ENCODE data around the gene AEBP1. TPM values are rescaled to one million over a fixed set of nuclear protein-coding genes. Genes with fewer than 3 reads are reported as not detected.
A peak's percentile ranks its signal among the peaks of the same experiment; 100 is the strongest.

Gene AEBP1
- total RNA-seq, 1 experiment from 2014 or later: 49.3 TPM

- H3K27ac ChIP-seq (ENCODE audit: insufficient read length, low read depth, low read length): no peak overlapping the region
- no peak overlapping the region for H2BK15ac ChIP-seq (ENCODE audit: low read depth, low read length)
- H3K9ac ChIP-seq (ENCODE audit: extremely low read depth, insufficient read length, low read length): no peak overlapping the region
- H3K4me1 ChIP-seq (ENCODE audit: insufficient read depth, low read length): peaks cover 10% of the 10 kb centered on the region; the same call in 1 of the 2 replicates
- H2BK20ac ChIP-seq (ENCODE audit: low read depth, low read length, poor library complexity, severe bottlenecking): no peak overlapping the region
- Mint-ChIP-seq H3K9me3 (no peaks in the 10 kb centered on the region; a peak in 1 of 5 replicates), H3K27ac (no peak overlapping the region), H3K36me3 (ENCODE audit: insufficient read depth in 1 of 3, low read depth in 3 of 3) (peaks cover 0 to 9% (median 8%) of the 10 kb centered on the region in 3 experiments; a peak in 6 of 7 replicates), H3K27me3 (ENCODE audit: low read depth) (peaks cover 37% of the 10 kb centered on the region), H3K4me3 (no peak overlapping the region), H3K4me1 (peaks cover 31 to 36% of the 10 kb centered on the region in 2 experiments)
- no peak overlapping the region for H2AK5ac ChIP-seq (ENCODE audit: insufficient read length, low read length)
- H3K56ac ChIP-seq (ENCODE audit: insufficient read length, low read depth, low read length): no peak overlapping the region
- no peak overlapping the region for H3K23ac ChIP-seq (ENCODE audit: insufficient read length, low read depth, low read length)
- DNase-seq: no peak
- H3K9me3 ChIP-seq (ENCODE audit: control insufficient read depth, low read depth, low read length): no peaks in the 10 kb centered on the region
- no peak overlapping the region for H2BK120ac ChIP-seq (ENCODE audit: low read depth, low read length, poor library complexity, severe bottlenecking)
- H3K4me2 ChIP-seq (ENCODE audit: insufficient read depth, insufficient read length, low read length): no peak overlapping the region
- no peak overlapping the region for H4K91ac ChIP-seq (ENCODE audit: insufficient read length, low read depth, low read length)
- no peak overlapping the region for H3T11ph ChIP-seq (ENCODE audit: low read length)
- H2BK5ac ChIP-seq (ENCODE audit: insufficient read length, low read length): no peak overlapping the region
- no peaks in the 10 kb centered on the region for H3K79me2 ChIP-seq (ENCODE audit: insufficient read depth, low read length)
- TF ChIP-seq CTCF (conservative IDR thresholded peaks at IDR 0.05): no peak
- H4K8ac ChIP-seq (replicated peaks; ENCODE audit: insufficient read length, low read depth, low read length): no peak overlapping the region
- H3K27me3 ChIP-seq (ENCODE audit: insufficient read depth, low read length): no peaks in the 10 kb centered on the region
- H2AFZ ChIP-seq (ENCODE audit: low read length): no peak overlapping the region
- H2BK12ac ChIP-seq (ENCODE audit: insufficient read length, low read depth, low read length): no peak overlapping the region
- no peak overlapping the region; the same call in 1 of the 2 replicates for H3K14ac ChIP-seq (ENCODE audit: insufficient read depth, low read length)
- H3K79me1 ChIP-seq (ENCODE audit: insufficient read depth, low read depth, low read length, poor library complexity, severe bottlenecking): no peaks in the 10 kb centered on the region
- H3K4ac ChIP-seq (ENCODE audit: low read depth, low read length): no peak overlapping the region
- H4K5ac ChIP-seq (ENCODE audit: insufficient read length, low read depth, low read length): peak overlapping the region; percentile 64
- no CpG with 5 or more reads among the region's 7 CpGs for WGBS (ENCODE audit: extremely low coverage, insufficient read length, low lambda C conversion rate)
- no peaks in the 10 kb centered on the region for H4K20me1 ChIP-seq (ENCODE audit: control insufficient read depth, insufficient read depth, insufficient read length)
- no peak overlapping the region for H3K18ac ChIP-seq (ENCODE audit: insufficient read length, low read depth, low read length)
- no peaks in the 10 kb centered on the region for H3K23me2 ChIP-seq (ENCODE audit: insufficient read length, low read depth, low read length, poor library complexity, severe bottlenecking)
These were observed 36.1 kb upstream of the AEBP1 start for GRCh38 chr7:44068054-44068453.
